ENCODE data around the gene SEC24D.

SEC24D gene

DNA sequence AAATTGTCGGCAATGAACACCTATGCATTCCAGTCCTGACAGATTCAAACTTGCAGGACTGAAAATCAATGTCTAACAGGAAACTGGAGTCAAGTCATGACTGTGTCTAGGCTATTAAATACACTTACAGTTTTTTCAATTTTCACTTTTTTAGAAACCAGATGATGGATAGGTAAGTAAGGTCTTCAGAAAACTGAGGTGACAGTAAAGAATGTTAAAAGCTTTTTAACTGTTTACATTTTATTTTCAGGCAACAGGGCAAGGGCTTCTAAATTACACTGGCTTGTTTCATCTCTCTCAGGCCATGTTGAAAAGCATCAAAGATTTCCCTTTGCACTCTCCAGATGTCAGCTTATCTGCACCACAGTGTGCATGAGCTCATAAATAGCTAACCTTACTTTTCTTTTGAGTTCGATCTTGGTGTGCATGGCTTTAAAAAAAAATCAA is 65.2 kb downstream of the SEC24D start:
- DNase-seq, result no peak

- no peak for DNase-seq
Measured at GRCh38 chr4:118769161-118769560, 66.8 kb downstream of the SEC24D start.

- DNase-seq, result no peak
Measured at GRCh38 chr4:118767109-118767508, 68.8 kb downstream of the SEC24D start.

- DNase-seq, result no peak
Measured at GRCh38 chr4:118765399-118765798, 70.5 kb downstream of the SEC24D start.

DNA sequence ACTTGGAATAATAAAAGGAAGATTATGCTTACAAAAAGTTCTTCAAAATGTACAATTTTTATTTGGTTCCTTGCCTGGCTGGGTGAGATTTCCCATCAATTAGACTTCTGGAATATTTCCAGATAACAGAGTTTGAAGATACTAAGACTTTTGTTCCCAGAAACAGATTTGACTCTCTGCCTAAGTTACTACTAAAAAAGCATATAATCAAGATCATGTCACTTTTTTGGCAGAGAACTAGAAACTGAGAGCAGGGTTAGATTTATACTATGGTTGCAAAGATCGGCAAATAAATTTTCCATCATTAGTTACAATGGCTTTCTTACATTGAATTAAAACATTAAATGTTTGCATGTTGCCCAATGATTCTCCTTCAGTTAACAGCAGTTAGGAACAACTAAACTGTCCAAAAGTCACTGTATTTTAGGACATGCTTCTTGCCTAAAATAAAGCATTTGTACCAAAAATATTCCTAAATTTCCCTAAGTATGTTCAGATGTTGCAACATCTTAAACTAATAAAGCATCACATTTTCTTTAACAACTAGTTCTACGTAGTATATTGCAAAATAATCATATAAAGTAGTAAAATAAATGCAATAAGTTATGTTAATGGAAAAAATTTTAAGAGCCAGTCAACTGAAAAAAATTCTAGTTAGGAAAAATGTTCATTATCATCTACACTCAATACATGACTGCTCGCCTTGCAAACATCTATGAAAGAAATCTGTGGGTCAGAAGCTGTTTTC is 73.0 kb downstream of the SEC24D start:
- no peak for DNase-seq

DNA sequence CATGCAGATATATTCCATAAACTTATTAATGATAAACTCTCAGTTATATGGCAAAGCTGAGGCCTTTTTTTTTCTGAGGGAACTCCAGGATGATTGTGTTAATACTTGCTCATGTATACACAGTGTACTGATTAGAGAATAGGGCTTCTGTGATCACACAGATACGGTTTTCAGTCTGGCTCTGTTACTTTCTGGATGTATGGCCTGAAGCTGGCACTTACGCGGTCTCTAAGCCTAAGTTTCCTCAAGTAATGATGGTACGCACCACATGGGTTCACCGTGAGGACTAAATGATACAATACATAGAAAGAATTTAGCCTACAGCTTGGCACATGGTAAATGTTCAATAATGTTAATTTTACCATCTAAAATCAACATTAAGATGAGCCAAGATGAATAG is 73.8 kb downstream of the SEC24D start:
- DNase-seq, result no peak

DNA sequence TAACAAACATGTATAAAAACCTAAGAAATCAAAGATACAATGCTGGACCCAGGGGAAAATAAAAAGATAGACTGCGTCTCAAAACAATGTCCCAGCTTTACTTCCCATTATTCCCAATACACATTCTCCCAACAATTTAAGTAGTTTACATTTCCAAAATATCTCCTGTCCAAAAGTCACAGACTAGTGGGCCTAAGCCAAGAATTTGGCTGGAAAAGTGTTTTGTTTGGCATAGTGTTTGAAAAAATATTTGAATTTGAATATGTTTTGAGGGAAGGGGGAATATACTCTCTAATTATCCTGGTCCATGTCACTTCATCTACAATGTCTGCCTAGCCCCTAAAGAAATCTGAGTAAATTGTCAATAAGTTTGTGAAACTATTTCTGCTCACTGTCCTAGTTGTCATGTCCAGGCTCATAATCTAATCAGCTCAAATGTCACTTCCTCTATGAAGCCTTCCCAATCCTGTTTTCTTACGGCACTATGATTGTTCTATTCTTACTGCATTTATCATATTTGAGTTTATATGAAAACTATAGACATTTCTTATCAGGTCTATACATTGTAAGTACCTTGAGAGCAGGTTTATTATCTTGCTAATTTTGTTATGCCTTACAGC is 74.4 kb downstream of the SEC24D start:
- no peak for DNase-seq

GRCh38 chr4:118760493-118760892 is 75.4 kb downstream of the SEC24D start:
- DNase-seq, result no peak

GRCh38 chr4:118760092-118760491 is 75.8 kb downstream of the SEC24D start:
- DNase-seq, result no peak

DNA sequence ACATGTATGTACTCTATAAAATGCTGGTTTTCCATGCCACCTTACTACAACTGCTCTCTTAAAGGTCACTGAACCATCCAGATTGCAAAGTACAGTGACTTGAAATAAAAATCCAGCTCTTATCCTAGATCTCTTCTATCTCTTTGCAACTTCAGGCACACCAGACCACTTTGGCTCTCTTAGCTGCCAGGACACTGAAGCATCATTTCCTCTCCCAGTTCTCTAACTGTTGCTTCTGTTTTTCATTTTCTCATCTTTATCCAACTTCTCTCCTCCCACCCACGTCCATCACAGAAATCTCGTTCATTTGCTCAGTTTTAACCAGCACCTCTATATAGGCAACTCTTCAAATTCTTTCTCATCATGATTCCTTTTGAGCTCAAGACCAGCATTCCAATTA is 76.4 kb downstream of the SEC24D start:
- DNase-seq, result no peak

DNA sequence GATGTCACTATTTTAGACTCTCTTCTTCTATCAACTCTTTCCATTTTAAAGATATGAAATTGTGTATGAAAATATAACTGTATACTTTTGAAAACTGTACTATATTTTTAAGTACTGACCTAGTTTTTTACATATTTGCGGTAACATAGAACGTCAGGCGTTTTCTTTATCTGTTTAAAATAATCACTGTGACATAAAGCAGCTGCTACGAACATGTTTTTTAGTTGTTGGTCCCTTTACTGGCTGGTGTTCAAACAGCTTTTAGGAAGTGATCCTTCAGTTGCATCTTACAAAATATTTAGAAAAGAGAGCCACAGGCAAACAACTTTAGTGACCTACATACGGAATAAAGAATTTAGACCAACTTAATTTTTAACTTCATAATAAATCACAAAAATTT is 77.6 kb downstream of the SEC24D start:
- no peak for DNase-seq

GRCh38 chr4:118757761-118758251 is 78.1 kb downstream of the SEC24D start:
- DNase-seq, result no peak

- no peak for DNase-seq
Measured at GRCh38 chr4:118756958-118757357, 79.0 kb downstream of the SEC24D start.

DNA sequence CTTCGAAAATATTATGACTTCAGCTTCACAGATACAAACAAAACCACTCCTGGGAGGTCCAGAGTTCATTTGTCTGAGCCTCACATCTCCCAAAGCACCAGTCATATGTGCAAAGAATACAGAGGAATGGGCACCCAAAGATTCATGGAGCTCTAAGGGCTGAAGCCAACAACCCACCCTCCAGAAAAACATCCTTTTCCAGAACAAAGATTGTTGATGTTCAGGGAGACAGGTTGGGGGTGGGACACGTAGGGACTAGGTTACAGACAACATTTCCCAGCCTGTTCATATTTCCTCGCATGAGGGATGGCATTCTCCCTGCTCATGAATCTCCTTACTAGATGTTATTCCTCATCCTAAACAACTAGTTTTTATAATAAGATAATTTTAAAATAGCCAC is 79.5 kb downstream of the SEC24D start:
- no peak for DNase-seq

GRCh38 chr4:118755438-118756226 is 80.3 kb downstream of the SEC24D start:
- no peak for DNase-seq

DNA sequence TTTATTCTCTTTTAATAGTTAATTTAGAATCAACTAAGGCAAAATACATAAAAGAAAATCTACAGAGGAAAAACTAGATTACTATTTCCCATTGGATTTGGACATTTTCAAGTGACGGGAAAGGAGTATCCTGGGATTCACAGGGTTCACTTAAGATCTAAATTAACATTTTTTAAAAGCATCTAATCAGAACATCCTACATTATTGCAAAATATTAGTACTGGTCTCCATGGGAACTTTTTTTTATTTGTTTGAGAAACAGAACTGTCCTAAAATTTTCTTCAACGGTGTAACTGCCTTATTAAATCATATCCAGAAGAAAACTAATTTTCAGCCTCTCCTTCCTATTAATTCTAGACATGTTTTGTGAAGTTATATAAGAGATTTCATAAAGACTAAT is 81.0 kb downstream of the SEC24D start:
- DNase-seq, result no peak

- no peak for DNase-seq
Measured at GRCh38 chr4:118753685-118754084, 82.2 kb downstream of the SEC24D start.

DNA sequence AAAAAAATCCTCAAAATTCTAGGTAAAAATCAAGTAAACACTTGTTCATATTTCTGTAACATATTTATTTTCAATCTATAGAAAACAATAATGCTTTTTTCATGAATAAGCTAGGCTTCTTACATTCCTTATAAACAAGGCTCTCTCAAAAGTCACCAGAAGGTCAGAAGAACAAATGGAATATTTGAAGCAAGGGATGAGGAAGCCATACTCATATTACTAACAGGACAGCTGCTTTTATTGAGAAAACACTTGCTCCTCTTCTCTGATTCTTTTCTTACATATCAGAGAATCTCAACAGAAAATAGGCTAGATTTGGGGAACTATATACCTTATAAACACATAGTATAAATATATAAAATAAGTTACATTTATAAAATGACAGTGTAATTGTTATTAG is 82.8 kb downstream of the SEC24D start:
- no peak for DNase-seq

- no peak for DNase-seq
Measured at GRCh38 chr4:118752551-118752950, 83.4 kb downstream of the SEC24D start.

DNA sequence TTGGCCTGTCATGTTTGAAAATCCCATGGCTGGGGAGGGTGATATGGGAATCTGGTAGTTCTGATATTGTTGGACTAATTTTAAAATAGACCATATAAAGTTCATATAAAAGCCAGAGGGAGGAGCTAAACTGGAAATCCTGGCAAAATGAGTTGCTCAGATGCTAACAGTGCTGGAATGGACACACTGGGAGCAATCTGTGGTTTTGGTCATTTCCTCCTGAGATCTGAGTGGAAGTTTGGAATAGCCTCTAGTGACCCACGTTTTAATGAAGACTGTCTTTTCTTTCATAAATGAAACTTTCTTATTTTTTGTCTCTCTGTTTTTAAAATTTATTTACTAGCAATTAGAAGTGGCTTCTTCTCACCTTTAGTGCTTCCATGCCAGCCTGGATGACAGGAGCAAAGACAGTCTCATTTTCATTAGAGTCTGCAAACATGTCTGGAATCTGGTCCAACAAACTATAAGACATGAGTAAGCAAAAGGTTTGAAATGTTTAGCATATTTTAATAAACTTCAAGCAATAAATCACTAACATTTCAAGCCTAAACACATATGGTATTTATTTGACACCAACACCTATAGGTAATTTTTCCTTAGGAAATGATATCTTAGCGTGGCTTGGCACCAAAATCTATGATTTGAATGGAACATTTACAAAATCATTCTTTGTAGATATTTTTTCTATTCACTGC is 84.2 kb downstream of the SEC24D start:
- DNase-seq, result no peak

GRCh38 chr4:118749347-118749988 is 86.5 kb downstream of the SEC24D start:
- no peak for DNase-seq

GRCh38 chr4:118746251-118746919 is 89.5 kb downstream of the SEC24D start:
- DNase-seq, result peak; percentile 41

All from NCI-H2029 treated with DMSO at 0.1 percent for 48 hours (cell line).